Measurements from ENCODE around the gene NKAPD1. TPM values are rescaled to one million over a fixed set of nuclear protein-coding genes. Genes with fewer than 3 reads are reported as not detected.

NKAPD1 gene
- total and polyA plus RNA-seq, 9 of the 15 experiments (the other 6 are each of a cell fraction or from before 2014, with no cell fraction given), result 14.1 to 73.5 (median 29.3) TPM

DNA sequence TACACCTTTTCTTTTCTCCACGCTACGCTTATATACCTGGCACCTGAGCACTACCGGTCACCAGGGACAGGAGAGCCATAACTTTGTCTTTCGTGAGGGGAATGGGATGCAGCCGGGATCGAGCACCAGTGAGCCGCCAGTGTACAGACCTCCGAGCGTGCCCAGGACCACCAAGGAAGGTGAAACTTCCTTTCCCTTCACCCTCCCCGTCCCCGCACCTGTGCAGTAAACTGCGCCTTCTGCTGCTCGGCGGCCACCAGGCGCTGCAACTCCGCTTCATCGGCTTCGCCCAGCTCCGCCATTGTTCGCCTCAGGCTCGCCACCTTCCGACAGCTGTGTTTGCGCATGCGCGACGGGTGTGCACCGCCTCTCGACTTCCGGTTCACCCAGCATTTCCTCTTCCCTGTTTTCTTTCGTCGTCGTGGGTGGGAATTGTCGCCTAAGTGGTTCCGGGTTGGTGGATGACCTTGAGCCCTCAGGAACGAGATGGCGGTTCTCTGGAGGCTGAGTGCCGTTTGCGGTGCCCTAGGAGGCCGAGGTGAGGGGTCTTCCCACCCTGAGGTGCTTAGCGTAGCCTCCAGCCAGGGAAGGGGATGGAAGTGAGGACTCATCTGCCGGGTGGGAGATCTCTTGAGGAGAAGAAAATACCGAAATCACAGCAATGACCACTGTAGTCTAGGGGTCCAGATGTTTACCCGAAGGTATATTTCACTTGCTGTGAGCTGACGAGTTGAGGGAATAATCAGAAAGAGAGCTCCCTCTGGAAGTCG is 12.5 kb downstream of the NKAPD1 start, which contains the start of the genes SDHD and TIMM8B (continued):
- TF ChIP-seq, protein P1, sequence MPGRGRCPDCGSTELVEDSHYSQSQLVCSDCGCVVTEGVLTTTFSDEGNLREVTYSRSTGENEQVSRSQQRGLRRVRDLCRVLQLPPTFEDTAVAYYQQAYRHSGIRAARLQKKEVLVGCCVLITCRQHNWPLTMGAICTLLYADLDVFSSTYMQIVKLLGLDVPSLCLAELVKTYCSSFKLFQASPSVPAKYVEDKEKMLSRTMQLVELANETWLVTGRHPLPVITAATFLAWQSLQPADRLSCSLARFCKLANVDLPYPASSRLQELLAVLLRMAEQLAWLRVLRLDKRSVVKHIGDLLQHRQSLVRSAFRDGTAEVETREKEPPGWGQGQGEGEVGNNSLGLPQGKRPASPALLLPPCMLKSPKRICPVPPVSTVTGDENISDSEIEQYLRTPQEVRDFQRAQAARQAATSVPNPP (IDR thresholded peaks at IDR 0.05; ENCODE audit: borderline replicate concordance, insufficient read depth, insufficient read length), result no peak
- TF ChIP-seq RBM22 (IDR thresholded peaks at IDR 0.05; ENCODE audit: low read depth, low read length, poor library complexity, severe bottlenecking) (peak; percentile 80), BRF1 (IDR thresholded peaks at IDR 0.05; ENCODE audit: borderline replicate concordance, extremely low read depth, insufficient read length) (no peak), L3MBTL2 (IDR thresholded peaks at IDR 0.05) (no peak), SMARCA5 (IDR thresholded peaks at IDR 0.05) (no peak), WHSC1 (IDR thresholded peaks at IDR 0.05; ENCODE audit: low read length) (no peak), SP2 (IDR thresholded peaks at IDR 0.05; ENCODE audit: extremely low read depth, low read depth, low read length, poor library complexity, severe bottlenecking) (peak; percentile 38), SP1 (CRISPR knock-in tag; IDR thresholded peaks at IDR 0.05) (peak; percentile 84; the same call in 1 of the 2 replicates), ZNF830 (CRISPR knock-in tag; IDR thresholded peaks at IDR 0.05) (no peak), TAF1 (IDR thresholded peaks at IDR 0.05; ENCODE audit: control insufficient read depth, extremely low read depth, insufficient read depth, low read length, severe bottlenecking) (peak; percentile 94), SREBF2 (CRISPR knock-in tag; IDR thresholded peaks at IDR 0.05) (no peak), ZNF695 (CRISPR knock-in tag; IDR thresholded peaks at IDR 0.05) (no peak), POLR3A (IDR thresholded peaks at IDR 0.05; ENCODE audit: borderline replicate concordance, extremely low read depth, insufficient read depth, insufficient read length) (no peak), KDM4B (IDR thresholded peaks at IDR 0.05; ENCODE audit: borderline replicate concordance in 2 of 2, low read depth in 1 of 2) (peak in 1 of 2 experiments; percentile 85; a peak in 2 of 4 replicates), HEY1 (CRISPR knock-in tag; IDR thresholded peaks at IDR 0.05; ENCODE audit: borderline replicate concordance) (no peak), RBBP5 (IDR thresholded peaks at IDR 0.05; ENCODE audit: borderline replicate concordance, insufficient read depth, low read length, poor library complexity, severe bottlenecking) (peak; percentile 90), SRF (CRISPR knock-in tag; IDR thresholded peaks at IDR 0.05) (no peak), RBM39 (optimal IDR thresholded peaks at IDR 0.05; ENCODE audit: low read depth, low read length) (peak; percentile 42), CREBBP (IDR thresholded peaks at IDR 0.05; ENCODE audit: low read depth, low read length) (no peak), KAT8 (IDR thresholded peaks at IDR 0.05; ENCODE audit: low read depth) (peak; percentile 66; the same call in 1 of the 2 replicates), ZBTB7A (IDR thresholded peaks at IDR 0.05; ENCODE audit: borderline replicate concordance, control insufficient read depth, low read depth, low read length) (no peak; the same call in 1 of the 2 replicates), CSDE1 (IDR thresholded peaks at IDR 0.05) (peak in 1 of 2 experiments; percentile 43; a peak in 1 of 4 replicates), ARID2 (IDR thresholded peaks at IDR 0.05) (no peak), XRCC3 (IDR thresholded peaks at IDR 0.05) (no peak)
- TF ChIP-seq, protein P2, sequence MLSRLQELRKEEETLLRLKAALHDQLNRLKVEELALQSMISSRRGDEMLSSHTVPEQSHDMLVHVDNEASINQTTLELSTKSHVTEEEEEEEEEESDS (CRISPR knock-in tag; IDR thresholded peaks at IDR 0.05), result no peak
- TF ChIP-seq, protein P3, sequence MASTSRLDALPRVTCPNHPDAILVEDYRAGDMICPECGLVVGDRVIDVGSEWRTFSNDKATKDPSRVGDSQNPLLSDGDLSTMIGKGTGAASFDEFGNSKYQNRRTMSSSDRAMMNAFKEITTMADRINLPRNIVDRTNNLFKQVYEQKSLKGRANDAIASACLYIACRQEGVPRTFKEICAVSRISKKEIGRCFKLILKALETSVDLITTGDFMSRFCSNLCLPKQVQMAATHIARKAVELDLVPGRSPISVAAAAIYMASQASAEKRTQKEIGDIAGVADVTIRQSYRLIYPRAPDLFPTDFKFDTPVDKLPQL (IDR thresholded peaks at IDR 0.05; ENCODE audit: extremely low read depth, insufficient read length), result no peak
